ENCODE results near the gene CCDC117.

The CCDC117 gene

GRCh38 chr22:28773461-28773867, 969 bp downstream of the CCDC117 start:
- Histone ChIP-seq H3K4me3 (peak overlapping the region; percentile 94), H3K27ac (peak overlapping the region; percentile 99 to 100)
- TF ChIP-seq CTCF (IDR thresholded peaks at IDR 0.05): no peak
- DNase-seq (ENCODE audit: low spot score): no peak

- Histone ChIP-seq H3K4me3 (no peak overlapping the region), H3K27ac (no peak overlapping the region)
- DNase-seq (ENCODE audit: low spot score): no peak
- TF ChIP-seq CTCF (IDR thresholded peaks at IDR 0.05): no peak
Observed at GRCh38 chr22:28774378-28774777, 1.9 kb downstream of the CCDC117 start.

- no peak for TF ChIP-seq CTCF (IDR thresholded peaks at IDR 0.05)
- Histone ChIP-seq H3K27ac (no peak overlapping the region), H3K4me3 (no peak overlapping the region)
- DNase-seq (ENCODE audit: low spot score): no peak
Observed at GRCh38 chr22:28779833-28780232, 7.3 kb downstream of the CCDC117 start.

GRCh38 chr22:28780296-28780695, 7.8 kb downstream of the CCDC117 start:
- DNase-seq (ENCODE audit: low spot score): no peak
- no peak for TF ChIP-seq CTCF (IDR thresholded peaks at IDR 0.05)
- Histone ChIP-seq H3K27ac (no peak overlapping the region), H3K4me3 (no peak overlapping the region)

- H3K27ac ChIP-seq: no peak overlapping the region
Observed at GRCh38 chr22:28783786-28784671, 11.5 kb downstream of the CCDC117 start.

GRCh38 chr22:28788601-28789000, 16.1 kb downstream of the CCDC117 start:
- TF ChIP-seq CTCF (IDR thresholded peaks at IDR 0.05): no peak
- no peak overlapping the region for H3K27ac ChIP-seq
- no peak for DNase-seq (ENCODE audit: low spot score)
- H3K4me3 ChIP-seq: no peak overlapping the region

More at GRCh38 chr22:28783786-28784671, 11.5 kb downstream of the CCDC117 start:
- TF ChIP-seq CTCF (IDR thresholded peaks at IDR 0.05): no peak
- H3K4me3 ChIP-seq: no peak overlapping the region
- no peak for DNase-seq (ENCODE audit: low spot score)

- Histone ChIP-seq H3K27ac (no peak overlapping the region), H3K4me3 (no peak overlapping the region)
- DNase-seq (ENCODE audit: low spot score): no peak
- TF ChIP-seq CTCF (IDR thresholded peaks at IDR 0.05): no peak
Observed at GRCh38 chr22:28791124-28791523, 18.6 kb downstream of the CCDC117 start.

Data from coronary artery (tissue), 2 donors.